Right forelimb (tissue), 1 donor: Measurements from ENCODE around the gene DCTN2.

Source experiments
- DNase-seq: peaks from one replicate; pipeline ENCODE4 v3.0.0-alpha.2; 2018

DCTN2 gene

DNA sequence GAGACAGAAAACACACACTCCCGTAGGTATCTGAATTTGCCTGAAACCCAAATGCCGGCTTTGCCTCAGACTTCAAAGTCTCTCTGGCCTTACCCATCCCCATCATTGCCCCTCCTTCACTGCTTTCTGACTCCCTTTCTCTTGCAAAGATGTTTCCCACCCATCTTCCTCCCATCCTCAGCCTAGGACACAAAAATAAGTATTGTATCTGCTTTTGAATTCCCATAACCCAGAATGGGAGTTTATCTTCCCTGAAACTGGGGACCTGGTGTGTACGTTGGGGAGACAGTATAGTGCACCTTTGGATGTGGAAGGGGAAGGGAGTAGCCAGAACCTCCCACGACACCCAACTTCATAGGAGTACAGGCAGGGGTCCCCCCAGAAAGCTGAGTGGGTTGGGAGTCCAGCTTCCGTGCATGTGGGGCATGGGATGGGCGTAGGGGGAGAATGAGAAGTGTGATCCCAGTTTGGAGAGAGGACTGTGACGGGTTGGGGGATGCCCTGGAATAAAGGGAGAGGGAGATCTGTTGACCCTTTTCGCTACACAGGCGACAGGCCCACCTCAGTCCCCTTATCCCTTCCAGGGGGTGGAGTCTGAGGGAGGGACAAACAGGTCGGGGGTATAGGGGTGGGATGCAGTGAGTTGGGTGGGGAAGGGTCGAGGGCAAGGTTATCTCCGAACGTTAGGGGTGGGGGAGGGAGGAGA lies 2.4 kb upstream of the DCTN2 start:
- no peak for DNase-seq

- DNase-seq = no peak
Observed at GRCh38 chr12:57548488-57548887, 1.5 kb upstream of the DCTN2 start.

GRCh38 chr12:57548013-57548315 lies 972 bp upstream of the DCTN2 start:
- DNase-seq = no peak

DNA sequence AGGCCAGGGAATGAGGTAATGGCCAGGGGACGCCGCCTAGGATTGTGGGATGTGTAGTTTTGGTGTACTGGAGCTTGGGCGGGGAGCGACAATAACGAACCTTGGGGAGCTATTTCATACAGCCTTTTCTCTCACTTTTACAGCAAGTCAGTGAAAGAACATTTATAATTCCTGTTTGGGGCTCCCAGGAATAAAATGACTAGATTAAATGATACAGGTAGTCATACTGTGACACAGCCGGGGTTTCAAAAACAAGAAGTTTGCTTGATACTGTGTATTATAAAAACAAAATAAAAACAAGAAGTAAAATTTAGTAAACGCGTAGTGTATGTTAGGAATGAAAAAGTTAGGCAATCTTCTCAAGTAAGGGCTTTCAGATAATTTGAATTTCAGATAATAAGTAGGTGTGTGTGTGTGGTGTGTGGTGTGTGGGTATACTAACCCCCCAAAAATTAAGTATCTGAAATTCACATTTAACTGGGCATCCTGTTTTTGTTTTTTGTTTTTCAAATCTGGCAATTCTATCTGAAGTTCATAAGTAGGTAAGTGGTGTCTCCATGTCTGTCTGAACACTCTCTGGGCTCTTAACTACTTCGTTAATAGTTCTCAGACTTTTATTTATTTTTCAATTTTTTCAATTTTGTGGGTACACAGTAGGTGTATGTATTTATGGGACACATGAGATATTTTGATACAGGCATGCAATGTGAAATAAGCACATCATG lies 458 bp upstream of the DCTN2 start:
- DNase-seq = no peak

DNA sequence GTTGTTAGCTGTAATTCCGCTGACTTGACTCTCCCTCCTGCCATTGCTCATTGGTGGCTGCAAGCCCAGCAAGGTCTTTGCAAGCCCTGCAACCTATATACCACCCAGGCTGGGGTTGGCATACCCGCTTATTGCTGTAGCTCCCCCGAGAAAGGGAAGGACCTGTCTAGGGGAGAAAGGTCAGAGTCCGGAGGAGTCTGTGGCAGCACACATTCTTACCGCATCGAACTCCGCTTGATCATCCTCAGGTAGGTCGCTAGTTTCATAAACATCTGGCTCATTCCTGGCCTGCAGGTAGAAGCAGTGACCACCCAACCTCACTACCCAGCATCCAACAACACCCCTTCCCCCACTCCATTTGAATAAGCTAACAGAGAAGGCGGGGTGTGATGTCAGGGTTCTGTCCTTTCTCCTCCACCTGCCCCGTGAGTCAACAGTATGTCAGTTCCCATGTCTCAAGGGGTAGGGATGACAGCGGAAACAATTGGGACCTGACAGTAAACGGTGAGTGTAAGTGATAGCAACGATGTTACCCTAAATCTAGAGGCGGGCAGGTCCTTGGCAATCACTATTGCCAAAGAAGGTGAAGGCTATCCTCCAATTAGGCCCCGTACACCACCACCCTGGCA lies 1.1 kb downstream of the DCTN2 start:
- DNase-seq = no peak

DNA sequence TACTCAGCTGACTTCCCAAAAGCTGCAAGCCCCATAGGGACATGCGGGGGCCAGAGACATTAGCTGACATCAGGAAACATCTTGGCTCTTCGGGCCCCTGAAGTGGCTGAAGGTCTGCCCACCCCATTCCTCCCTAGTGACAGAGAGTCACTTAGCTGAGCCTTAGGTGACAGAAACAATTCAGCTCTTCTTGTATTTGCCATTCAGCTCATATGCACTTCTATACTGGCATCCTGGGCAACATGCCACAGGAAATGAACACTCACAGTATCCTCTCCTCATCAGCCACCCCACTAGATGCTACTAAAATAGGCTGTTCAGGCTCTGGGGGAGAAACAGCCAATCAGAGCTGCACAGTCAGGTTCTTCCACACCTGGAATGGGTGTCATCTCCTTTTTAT lies 3.4 kb downstream of the DCTN2 start:
- no peak for DNase-seq

DNA sequence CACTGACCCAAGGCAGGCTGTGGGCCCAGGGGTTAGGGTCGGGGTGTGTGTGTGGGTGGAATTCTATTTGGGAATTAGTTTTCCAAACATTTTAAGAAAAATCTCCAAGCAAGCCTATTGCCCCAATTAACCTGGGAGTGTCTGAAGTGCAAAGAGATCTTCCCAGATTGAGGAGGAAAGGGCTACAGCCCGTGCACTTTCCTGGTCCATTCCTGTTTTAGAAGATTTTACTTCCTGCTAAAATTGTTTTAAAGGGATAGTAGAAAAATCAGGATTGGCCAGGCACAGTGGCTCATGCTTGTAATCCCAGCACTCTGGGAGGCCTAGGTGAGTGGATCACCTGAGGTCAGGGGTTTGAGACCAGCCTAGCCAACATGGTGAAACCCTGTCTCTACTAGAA lies 5.3 kb downstream of the DCTN2 start:
- DNase-seq = no peak

GRCh38 chr12:57541001-57541400 lies 6.0 kb downstream of the DCTN2 start:
- DNase-seq = no peak

DNA sequence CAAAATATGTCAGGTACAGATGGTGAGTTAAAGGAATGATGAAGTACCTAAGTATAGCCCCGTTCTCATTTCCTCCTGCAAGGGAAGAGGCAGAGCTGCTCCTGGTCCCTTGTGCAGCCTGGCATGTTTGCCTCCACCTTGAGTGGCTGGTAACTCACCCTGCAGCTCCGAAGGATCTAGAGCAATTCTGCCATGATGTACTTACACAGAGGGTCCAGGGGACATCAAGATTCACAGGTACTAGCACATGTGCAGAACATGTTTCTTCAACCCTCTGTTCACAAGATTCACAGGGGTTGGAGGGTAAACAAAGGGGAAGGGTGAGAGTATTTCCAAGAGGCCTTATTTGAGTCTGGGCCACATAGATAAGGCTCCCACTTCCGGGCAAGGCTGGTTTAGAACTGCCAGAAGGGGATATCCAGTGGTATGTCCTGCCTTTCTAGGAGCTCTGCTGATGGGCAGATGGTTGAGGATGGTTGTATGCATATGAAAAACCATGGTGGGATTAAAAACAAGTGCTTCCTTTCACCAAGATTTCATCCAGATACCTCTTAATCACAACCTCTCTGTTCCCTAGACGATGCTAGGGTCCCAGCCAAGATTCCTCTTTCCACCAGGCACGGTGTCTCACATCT lies 7.7 kb downstream of the DCTN2 start:
- DNase-seq = no peak

DNA sequence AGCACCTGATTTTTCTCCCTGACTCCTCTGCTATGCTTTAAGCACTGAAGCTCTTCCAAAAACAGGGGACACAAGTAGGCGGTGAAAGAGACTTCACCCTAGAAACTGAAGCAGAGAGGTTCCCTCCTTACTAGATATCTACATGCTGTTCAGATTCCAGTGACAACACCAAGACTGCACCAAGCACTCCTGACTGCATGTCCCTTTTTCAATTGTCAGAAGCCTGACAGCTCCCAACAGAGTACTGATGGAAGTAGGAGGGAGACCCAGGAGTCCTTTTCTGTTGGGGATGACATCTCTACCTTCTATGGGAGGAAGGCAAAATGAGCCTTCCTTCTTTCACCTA lies 10.4 kb downstream of the DCTN2 start:
- DNase-seq = no peak

- DNase-seq = no peak
Observed at GRCh38 chr12:57535764-57536596, 11.0 kb downstream of the DCTN2 start.

GRCh38 chr12:57534991-57535543 lies 11.9 kb downstream of the DCTN2 start:
- DNase-seq = no peak

DNA sequence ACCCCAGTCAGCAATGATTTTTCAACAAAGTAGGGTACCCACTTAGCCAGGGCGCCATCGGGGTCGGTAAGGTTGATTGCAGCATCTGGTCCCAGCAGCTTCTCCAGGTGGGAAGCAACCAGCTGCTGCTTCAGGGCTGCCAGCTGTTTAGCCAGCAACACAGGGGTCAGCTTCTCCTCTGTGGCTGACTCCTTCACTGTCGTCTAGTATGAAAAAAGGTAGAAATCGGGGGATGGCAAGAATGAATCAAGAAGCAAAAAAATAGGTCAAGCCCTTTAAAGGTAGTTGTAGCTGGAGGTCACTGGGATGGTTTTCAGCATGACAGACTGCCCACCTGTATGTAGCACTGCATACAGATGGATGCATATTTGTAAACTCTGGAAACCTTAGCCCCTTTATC lies 12.7 kb downstream of the DCTN2 start:
- no peak for DNase-seq

- no peak for DNase-seq
Observed at GRCh38 chr12:57533108-57533507, 13.9 kb downstream of the DCTN2 start.

GRCh38 chr12:57531836-57532235 lies 15.2 kb downstream of the DCTN2 start:
- no peak for DNase-seq

GRCh38 chr12:57530396-57531142 lies 16.4 kb downstream of the DCTN2 start:
- no peak for DNase-seq

GRCh38 chr12:57529831-57530230 lies 17.2 kb downstream of the DCTN2 start:
- no peak for DNase-seq

GRCh38 chr12:57528831-57529555 lies 18.0 kb downstream of the DCTN2 start:
- DNase-seq = no peak

DNA sequence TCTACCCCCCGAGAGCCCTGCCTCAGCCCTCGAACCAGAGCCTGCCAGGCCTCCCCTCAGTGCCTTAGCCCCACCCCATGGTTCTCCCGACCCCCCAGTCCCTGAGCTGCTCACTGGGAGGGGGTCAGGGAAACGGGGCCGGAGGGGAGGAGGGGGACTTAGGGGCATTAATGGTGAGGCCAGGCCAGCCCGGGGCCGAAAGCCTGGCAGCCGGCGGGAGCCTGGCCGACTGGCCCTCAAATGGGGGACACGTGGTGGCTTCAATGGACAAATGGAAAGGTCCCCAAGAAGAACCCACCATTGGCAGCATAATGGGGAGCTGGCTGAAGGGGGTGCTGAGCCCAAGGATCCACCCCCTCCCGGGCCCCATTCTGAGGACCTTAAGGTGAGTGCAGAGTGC lies 18.8 kb downstream of the DCTN2 start:
- DNase-seq = no peak

DNA sequence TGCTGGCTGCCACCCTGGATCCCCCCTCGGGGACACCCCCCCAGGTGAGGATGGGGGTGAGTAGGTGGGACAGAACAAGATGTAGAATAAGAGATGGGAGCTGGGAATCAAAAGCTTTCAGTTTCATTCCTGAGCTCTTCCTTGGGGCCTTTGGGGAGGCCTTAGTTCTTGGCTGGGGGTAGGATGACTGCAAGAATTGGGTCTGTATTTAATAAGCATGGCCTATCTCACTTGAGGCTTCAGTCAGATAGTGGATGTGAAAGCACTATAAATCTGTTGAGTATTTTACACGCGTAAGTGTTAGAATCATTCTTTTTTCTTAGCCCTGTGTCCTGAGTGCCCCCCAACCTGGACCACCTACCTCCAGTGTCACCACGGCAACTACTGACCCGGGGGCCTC lies 19.8 kb downstream of the DCTN2 start:
- no peak for DNase-seq

- no peak for DNase-seq
Observed at GRCh38 chr12:57526477-57527126, 20.4 kb downstream of the DCTN2 start.
